ENCODE measurements around the gene GNA12. TPM values are rescaled to one million over a fixed set of nuclear protein-coding genes. Genes with fewer than 3 reads are reported as not detected.

Gene GNA12
- total and polyA plus RNA-seq, 4 donors: 3.7 to 19.0 (median 11.3) TPM

DNA sequence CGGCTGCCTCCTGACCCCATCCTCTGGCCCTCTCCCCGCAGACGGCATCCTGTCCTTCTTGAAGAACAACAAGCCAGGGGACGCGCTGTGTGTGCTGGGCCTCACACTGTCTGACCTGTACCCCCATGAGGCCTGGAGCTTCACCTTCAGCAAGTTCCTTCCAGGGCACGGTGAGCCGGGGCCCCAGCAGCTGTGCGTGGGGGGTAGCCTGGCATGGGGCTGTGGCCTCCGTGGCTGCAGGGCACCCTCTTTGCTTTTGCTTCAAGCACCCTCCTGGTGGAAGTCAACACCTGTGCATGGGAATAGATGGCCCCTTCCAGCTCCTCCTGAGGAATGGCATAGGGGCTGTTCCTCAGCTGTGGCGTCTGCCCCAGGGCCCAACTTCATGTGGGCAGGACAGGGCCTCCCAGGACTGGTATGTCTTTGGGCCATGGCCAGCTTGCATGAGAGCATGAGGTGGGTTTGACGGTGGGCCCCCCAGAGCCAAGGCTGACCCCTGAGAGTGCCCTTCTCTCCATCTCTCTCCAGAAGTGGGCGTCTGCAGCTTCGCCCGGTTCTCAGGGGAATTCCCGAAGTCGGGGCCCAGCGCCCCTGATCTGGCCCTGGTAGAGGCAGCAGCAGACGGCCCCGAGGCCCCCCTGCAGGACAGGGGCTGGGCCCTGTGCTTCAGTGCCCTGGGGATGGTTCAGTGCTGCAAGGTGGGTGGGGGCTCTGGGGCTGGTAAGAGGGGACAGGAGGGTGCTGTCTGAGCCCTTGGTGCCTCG is 135.4 kb downstream of the GNA12 start:
- Histone ChIP-seq H3K27ac (ENCODE audit: low read depth in 1 of 2, low read length in 2 of 2) (no peak overlapping the region), H3K9me3 (ENCODE audit: control insufficient read depth in 4 of 4, low read length in 3 of 4) (no peaks in the 10 kb centered on the region), H3K36me3 (ENCODE audit: control insufficient read depth in 4 of 4, insufficient read depth in 3 of 4, low read depth in 1 of 4, low read length in 3 of 4) (no peaks in the 10 kb centered on the region), H3K4me3 (ENCODE audit: low read depth in 1 of 3, low read length in 3 of 3) (no peak overlapping the region), H3K9ac (ENCODE audit: low read depth in 1 of 2, low read length in 2 of 2) (no peak overlapping the region), H3K27me3 (ENCODE audit: control insufficient read depth in 4 of 4, insufficient read depth in 4 of 4, low read length in 3 of 4) (no peaks in the 10 kb centered on the region), H3K4me1 (ENCODE audit: control insufficient read depth in 4 of 4, insufficient read depth in 4 of 4, low read length in 3 of 4) (peaks cover 0 to 11% (median 3%) of the 10 kb centered on the region in 4 donors)
- no peak for TF ChIP-seq NR2F2 (IDR thresholded peaks at IDR 0.05)
- no peak for TF ChIP-seq JUND (IDR thresholded peaks at IDR 0.05)
- TF ChIP-seq, protein P1, sequence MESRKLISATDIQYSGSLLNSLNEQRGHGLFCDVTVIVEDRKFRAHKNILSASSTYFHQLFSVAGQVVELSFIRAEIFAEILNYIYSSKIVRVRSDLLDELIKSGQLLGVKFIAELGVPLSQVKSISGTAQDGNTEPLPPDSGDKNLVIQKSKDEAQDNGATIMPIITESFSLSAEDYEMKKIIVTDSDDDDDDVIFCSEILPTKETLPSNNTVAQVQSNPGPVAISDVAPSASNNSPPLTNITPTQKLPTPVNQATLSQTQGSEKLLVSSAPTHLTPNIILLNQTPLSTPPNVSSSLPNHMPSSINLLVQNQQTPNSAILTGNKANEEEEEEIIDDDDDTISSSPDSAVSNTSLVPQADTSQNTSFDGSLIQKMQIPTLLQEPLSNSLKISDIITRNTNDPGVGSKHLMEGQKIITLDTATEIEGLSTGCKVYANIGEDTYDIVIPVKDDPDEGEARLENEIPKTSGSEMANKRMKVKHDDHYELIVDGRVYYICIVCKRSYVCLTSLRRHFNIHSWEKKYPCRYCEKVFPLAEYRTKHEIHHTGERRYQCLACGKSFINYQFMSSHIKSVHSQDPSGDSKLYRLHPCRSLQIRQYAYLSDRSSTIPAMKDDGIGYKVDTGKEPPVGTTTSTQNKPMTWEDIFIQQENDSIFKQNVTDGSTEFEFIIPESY (IDR thresholded peaks at IDR 0.05): no peak
- no peak for TF ChIP-seq HNF4A (conservative IDR thresholded peaks at IDR 0.05)
- TF ChIP-seq, protein P2, sequence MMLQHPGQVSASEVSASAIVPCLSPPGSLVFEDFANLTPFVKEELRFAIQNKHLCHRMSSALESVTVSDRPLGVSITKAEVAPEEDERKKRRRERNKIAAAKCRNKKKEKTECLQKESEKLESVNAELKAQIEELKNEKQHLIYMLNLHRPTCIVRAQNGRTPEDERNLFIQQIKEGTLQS (IDR thresholded peaks at IDR 0.05): no peak
- TF ChIP-seq HNF4G (IDR thresholded peaks at IDR 0.05): no peak
- TF ChIP-seq RXRA (IDR thresholded peaks at IDR 0.05): no peak
- no peak for TF ChIP-seq YY1 (IDR thresholded peaks at IDR 0.05)
- TF ChIP-seq FOXA2 (IDR thresholded peaks at IDR 0.05): no peak
- no peak for TF ChIP-seq SP1 (IDR thresholded peaks at IDR 0.05)
- no peak for TF ChIP-seq EGR1 (IDR thresholded peaks at IDR 0.05; ENCODE audit: low read depth in 2 of 2)
- WGBS: 87% methylated on average over 20 of the region's 20 CpGs
- DNase-seq (ENCODE audit: low spot score): no peak

DNA sequence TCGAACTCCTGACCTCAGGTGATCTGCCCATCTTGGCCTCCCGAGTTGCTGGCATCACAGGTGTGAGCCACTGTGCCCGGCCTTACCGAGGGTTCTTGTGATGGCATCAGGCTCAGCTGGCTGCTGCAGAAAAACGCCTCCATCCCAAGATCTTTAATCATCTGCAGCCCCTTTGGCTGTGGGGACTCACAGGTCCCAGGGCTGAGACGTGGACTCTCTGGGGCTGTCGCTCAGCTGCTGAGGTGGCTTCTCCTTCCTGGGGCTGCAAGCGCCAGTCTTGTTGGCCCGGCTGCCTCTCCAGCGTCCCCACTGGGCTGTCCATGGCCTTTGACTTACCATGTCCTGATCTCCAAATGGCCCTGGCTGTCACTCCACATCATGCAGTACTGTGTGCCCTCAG is 136.1 kb downstream of the GNA12 start:
- Histone ChIP-seq H3K36me3 (ENCODE audit: control insufficient read depth in 4 of 4, insufficient read depth in 3 of 4, low read depth in 1 of 4, low read length in 3 of 4) (no peaks in the 10 kb centered on the region), H3K4me3 (ENCODE audit: low read depth in 1 of 3, low read length in 3 of 3) (no peak overlapping the region), H3K27me3 (ENCODE audit: control insufficient read depth in 4 of 4, insufficient read depth in 4 of 4, low read length in 3 of 4) (no peaks in the 10 kb centered on the region), H3K9me3 (ENCODE audit: control insufficient read depth in 4 of 4, low read length in 3 of 4) (no peaks in the 10 kb centered on the region), H3K27ac (ENCODE audit: low read depth in 1 of 2, low read length in 2 of 2) (no peak overlapping the region), H3K9ac (ENCODE audit: low read depth in 1 of 2, low read length in 2 of 2) (no peak overlapping the region), H3K4me1 (ENCODE audit: control insufficient read depth in 4 of 4, insufficient read depth in 4 of 4, low read length in 3 of 4) (peaks cover 0 to 11% (median 3%) of the 10 kb centered on the region in 4 donors)
- no peak for DNase-seq (ENCODE audit: low spot score)
- TF ChIP-seq HNF4G (IDR thresholded peaks at IDR 0.05) (no peak), JUND (IDR thresholded peaks at IDR 0.05) (no peak), RXRA (IDR thresholded peaks at IDR 0.05) (no peak)
- TF ChIP-seq, protein P3, sequence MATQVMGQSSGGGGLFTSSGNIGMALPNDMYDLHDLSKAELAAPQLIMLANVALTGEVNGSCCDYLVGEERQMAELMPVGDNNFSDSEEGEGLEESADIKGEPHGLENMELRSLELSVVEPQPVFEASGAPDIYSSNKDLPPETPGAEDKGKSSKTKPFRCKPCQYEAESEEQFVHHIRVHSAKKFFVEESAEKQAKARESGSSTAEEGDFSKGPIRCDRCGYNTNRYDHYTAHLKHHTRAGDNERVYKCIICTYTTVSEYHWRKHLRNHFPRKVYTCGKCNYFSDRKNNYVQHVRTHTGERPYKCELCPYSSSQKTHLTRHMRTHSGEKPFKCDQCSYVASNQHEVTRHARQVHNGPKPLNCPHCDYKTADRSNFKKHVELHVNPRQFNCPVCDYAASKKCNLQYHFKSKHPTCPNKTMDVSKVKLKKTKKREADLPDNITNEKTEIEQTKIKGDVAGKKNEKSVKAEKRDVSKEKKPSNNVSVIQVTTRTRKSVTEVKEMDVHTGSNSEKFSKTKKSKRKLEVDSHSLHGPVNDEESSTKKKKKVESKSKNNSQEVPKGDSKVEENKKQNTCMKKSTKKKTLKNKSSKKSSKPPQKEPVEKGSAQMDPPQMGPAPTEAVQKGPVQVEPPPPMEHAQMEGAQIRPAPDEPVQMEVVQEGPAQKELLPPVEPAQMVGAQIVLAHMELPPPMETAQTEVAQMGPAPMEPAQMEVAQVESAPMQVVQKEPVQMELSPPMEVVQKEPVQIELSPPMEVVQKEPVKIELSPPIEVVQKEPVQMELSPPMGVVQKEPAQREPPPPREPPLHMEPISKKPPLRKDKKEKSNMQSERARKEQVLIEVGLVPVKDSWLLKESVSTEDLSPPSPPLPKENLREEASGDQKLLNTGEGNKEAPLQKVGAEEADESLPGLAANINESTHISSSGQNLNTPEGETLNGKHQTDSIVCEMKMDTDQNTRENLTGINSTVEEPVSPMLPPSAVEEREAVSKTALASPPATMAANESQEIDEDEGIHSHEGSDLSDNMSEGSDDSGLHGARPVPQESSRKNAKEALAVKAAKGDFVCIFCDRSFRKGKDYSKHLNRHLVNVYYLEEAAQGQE (IDR thresholded peaks at IDR 0.05): no peak
- TF ChIP-seq, protein P4, sequence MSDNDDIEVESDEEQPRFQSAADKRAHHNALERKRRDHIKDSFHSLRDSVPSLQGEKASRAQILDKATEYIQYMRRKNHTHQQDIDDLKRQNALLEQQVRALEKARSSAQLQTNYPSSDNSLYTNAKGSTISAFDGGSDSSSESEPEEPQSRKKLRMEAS (IDR thresholded peaks at IDR 0.05): no peak
- 95% methylated on average over 10 of the region's 10 CpGs for WGBS

Measured in liver (tissue), 9 donors.